Body of pancreas (tissue), 4 donors: Measurements from ENCODE around the gene SMIM3.

Experiments
- CTCF ChIP-seq, 7 experiments: fragments of 450-650 bp in 4 of 7; fragments of 200-600 bp in 3 of 7; sonication (generic) in 3 of 7; IDR thresholded peaks; one replicate each; pipeline ENCODE4 v1.5.1; 2016 to 2019; ENCODE audit warnings: antibody characterized with exemption in 7 of 7
- POLR2A ChIP-seq, 3 donors: fragments of 450-650 bp; IDR thresholded peaks; one replicate each; pipeline ENCODE4 v1.6.1; 2016; ENCODE audit warnings: antibody characterized with exemption in 3 of 3, mild to moderate bottlenecking in 2 of 3

- TF ChIP-seq CTCF (IDR thresholded peaks at IDR 0.05) (no peak), POLR2A (IDR thresholded peaks at IDR 0.05) (no peak)
Measured at GRCh38 chr5:150738862-150739261, 39.7 kb upstream of the SMIM3 start.
